Measurements from ENCODE around the gene LMOD1. TPM values are rescaled to one million over a fixed set of nuclear protein-coding genes. Genes with fewer than 3 reads are reported as not detected.

Gene LMOD1
- total RNA-seq, 2 donors from 2014 or later, result 112 to 190 TPM

GRCh38 chr1:201958348-201958747 lies 12.0 kb upstream of the LMOD1 start:
- H3K4me3 ChIP-seq, result no peak overlapping the region
- no peaks in the 10 kb centered on the region for H3K27me3 ChIP-seq (replicated peaks; ENCODE audit: insufficient read depth)
- no peak for TF ChIP-seq POLR2AphosphoS5 (IDR thresholded peaks at IDR 0.05)
- TF ChIP-seq, protein P1, sequence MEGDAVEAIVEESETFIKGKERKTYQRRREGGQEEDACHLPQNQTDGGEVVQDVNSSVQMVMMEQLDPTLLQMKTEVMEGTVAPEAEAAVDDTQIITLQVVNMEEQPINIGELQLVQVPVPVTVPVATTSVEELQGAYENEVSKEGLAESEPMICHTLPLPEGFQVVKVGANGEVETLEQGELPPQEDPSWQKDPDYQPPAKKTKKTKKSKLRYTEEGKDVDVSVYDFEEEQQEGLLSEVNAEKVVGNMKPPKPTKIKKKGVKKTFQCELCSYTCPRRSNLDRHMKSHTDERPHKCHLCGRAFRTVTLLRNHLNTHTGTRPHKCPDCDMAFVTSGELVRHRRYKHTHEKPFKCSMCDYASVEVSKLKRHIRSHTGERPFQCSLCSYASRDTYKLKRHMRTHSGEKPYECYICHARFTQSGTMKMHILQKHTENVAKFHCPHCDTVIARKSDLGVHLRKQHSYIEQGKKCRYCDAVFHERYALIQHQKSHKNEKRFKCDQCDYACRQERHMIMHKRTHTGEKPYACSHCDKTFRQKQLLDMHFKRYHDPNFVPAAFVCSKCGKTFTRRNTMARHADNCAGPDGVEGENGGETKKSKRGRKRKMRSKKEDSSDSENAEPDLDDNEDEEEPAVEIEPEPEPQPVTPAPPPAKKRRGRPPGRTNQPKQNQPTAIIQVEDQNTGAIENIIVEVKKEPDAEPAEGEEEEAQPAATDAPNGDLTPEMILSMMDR (IDR thresholded peaks at IDR 0.05), result no peak
- no peaks in the 10 kb centered on the region for H3K9me3 ChIP-seq
- 89% methylated on average over 5 of the region's 5 CpGs for WGBS
- intact Hi-C loops (cut with DNase I), result no loop called here
- no peak overlapping the region for H3K27ac ChIP-seq
- H3K4me1 ChIP-seq (replicated peaks), result peaks cover 5% of the 10 kb centered on the region
- no peak for DNase-seq (ENCODE audit: low spot score)
- H3K36me3 ChIP-seq, result peaks cover 0 to 18% of the 10 kb centered on the region in 2 donors

DNA sequence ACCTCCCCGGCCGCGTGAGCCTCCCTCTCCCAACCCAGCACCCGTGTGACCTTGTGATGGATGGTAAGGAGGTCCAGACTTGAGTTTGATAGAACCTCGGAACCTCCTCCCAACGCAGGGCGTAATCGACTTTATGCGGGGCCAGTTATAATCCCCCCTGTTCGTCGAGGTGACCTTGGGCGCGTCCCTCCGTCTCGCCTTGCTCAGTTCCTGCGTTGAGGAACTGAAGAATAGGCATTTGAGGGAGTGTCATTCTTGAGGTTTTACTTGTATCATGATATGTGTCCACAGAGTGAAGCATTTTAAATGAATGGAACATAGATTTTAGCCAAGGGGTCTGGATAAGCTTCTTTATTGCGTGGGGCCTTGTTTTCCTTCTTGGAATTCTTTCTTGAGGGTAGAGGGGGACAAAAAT lies 9.4 kb upstream of the LMOD1 start:
- H3K4me1 ChIP-seq (replicated peaks), result peaks cover 5% of the 10 kb centered on the region
- H3K4me3 ChIP-seq, result peak overlapping the region; percentile 74 to 86
- intact Hi-C loops (cut with DNase I), result no loop called here
- TF ChIP-seq POLR2AphosphoS5 (IDR thresholded peaks at IDR 0.05) (no peak), POLR2A (IDR thresholded peaks at IDR 0.05) (no peak)
- TF ChIP-seq, protein P1 (IDR thresholded peaks at IDR 0.05), result no peak
- H3K36me3 ChIP-seq, result peaks cover 0 to 6% of the 10 kb centered on the region in 2 donors
- peak overlapping the region; percentile 80 to 81 for H3K27ac ChIP-seq
- H3K27me3 ChIP-seq (replicated peaks; ENCODE audit: insufficient read depth), result no peaks in the 10 kb centered on the region
- H3K9me3 ChIP-seq, result no peaks in the 10 kb centered on the region
- DNase-seq (ENCODE audit: low spot score), result no peak
- WGBS, result under 1% methylated on average over 17 of the region's 17 CpGs

DNA sequence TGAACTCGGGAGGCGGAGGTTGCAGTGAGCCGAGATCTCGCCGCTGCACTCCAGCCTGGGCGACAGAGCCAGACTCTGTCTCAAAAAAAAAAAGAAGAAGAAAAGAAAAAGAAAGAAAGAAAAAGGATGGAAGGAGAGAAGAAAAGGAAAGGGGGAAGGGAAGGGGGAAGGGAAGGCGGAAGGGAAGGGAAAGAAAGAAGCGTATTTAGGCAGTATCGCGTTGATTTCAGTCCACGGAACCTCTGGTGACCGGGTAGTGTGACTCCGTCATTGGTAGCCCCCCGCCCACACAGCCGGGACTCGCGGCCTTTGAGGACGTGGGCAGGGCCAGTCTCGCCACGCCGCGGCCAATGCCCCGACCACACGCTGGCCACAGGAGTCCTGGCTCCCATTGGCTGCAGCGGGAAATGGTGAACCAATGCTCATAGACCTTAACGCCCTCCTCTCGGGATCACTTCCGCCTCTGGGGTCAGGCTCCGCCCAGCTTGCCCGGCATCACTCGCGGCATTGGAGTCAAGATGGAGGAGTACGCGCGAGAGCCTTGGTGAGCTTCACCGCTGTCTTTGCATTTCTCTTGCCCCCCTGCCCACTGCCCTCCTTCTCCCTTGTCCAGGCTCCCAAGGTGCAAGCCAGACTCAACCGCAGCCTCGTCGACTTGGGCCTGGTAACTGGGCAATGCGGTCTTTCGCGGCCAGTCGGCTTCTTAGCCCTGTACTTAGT lies 8.8 kb upstream of the LMOD1 start, which contains the start of gene TIMM17A:
TSS of gene TIMM17A (plus strand) at position 495 of the 720 bp plus-strand sequence. CDS start at position 519, 24 bp downstream.
- H3K36me3 ChIP-seq, result peaks cover 0 to 4% of the 10 kb centered on the region in 2 donors
- peaks cover 5% of the 10 kb centered on the region for H3K4me1 ChIP-seq (replicated peaks)
- TF ChIP-seq POLR2A (IDR thresholded peaks at IDR 0.05), result peak; percentile 84
- TF ChIP-seq, protein P1 (IDR thresholded peaks at IDR 0.05), result peak in 1 of 4 experiments; percentile 20
- peak; percentile 99 for TF ChIP-seq POLR2AphosphoS5 (IDR thresholded peaks at IDR 0.05)
- WGBS, result under 1% methylated on average over 43 of the region's 43 CpGs
- peak; percentile 96 for DNase-seq (ENCODE audit: low spot score)
- H3K27ac ChIP-seq, result peak within 1 kb of the TSS; percentile 80 to 81
- no peaks in the 10 kb centered on the region for H3K27me3 ChIP-seq (replicated peaks; ENCODE audit: insufficient read depth)
- H3K4me3 ChIP-seq, result peak within 1 kb of the TSS; percentile 74 to 86
- H3K9me3 ChIP-seq, result no peaks in the 10 kb centered on the region
- intact Hi-C loops (cut with DNase I), result no loop called here

DNA sequence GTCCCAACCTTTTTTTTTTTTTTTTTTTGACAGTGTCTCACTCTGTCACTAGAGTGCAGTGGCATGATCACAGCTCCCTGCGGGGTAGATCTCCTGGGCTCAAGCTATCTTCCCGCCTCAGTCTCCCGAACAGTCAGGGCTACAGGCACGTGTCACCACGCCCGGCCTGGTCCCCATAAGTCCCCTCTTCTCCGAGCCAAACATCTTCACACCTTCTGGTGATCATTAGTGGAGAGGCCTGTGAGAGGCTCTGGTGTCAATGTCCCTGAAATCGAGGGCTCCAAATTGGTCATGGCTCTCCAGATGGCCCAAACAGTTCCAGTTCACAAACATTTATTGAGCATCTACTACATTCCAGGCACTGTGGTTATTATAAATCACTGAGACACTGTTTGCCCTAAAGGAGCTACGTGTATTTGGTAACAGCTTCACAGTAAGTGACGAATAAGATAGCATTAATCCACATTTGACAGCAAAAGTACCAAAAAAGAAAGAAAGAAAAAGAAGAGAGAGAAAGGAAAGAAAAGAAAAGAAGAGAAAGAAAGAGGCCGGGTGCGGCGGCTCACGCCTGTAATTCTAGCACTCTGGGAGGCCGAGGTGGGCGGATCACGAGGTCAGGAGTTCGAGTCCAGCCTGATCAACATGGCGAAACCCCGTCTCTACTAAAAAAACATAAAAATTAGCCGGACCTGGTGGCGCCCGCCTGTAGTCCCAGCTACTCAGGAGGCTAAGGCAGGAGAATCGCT lies 8.1 kb upstream of the LMOD1 start:
- no peaks in the 10 kb centered on the region for H3K27me3 ChIP-seq (replicated peaks; ENCODE audit: insufficient read depth)
- H3K4me3 ChIP-seq, result peak overlapping the region; percentile 74 to 86
- H3K36me3 ChIP-seq, result peaks cover 0 to 4% of the 10 kb centered on the region in 2 donors
- intact Hi-C loops (cut with DNase I), result no loop called here
- DNase-seq (ENCODE audit: low spot score), result no peak
- no peaks in the 10 kb centered on the region for H3K9me3 ChIP-seq
- TF ChIP-seq POLR2AphosphoS5 (IDR thresholded peaks at IDR 0.05), result no peak
- no peak for TF ChIP-seq POLR2A (IDR thresholded peaks at IDR 0.05)
- TF ChIP-seq, protein P1 (IDR thresholded peaks at IDR 0.05), result no peak
- H3K27ac ChIP-seq, result peak overlapping the region; percentile 80 to 81
- 52% methylated on average over 24 of the region's 24 CpGs for WGBS
- peaks cover 5% of the 10 kb centered on the region for H3K4me1 ChIP-seq (replicated peaks)
